HG03039 (cell line): ENCODE results near the gene PLEKHA1.

Source experiments
- ATAC-seq: cut with Tn5 transposase; IDR thresholded peaks from one replicate; pipeline ENCODE4 v1.9.1; 2021; ENCODE audit warnings: mild to moderate bottlenecking, moderate library complexity; ENCODE audit not compliant: unreplicated experiment

The PLEKHA1 gene

DNA sequence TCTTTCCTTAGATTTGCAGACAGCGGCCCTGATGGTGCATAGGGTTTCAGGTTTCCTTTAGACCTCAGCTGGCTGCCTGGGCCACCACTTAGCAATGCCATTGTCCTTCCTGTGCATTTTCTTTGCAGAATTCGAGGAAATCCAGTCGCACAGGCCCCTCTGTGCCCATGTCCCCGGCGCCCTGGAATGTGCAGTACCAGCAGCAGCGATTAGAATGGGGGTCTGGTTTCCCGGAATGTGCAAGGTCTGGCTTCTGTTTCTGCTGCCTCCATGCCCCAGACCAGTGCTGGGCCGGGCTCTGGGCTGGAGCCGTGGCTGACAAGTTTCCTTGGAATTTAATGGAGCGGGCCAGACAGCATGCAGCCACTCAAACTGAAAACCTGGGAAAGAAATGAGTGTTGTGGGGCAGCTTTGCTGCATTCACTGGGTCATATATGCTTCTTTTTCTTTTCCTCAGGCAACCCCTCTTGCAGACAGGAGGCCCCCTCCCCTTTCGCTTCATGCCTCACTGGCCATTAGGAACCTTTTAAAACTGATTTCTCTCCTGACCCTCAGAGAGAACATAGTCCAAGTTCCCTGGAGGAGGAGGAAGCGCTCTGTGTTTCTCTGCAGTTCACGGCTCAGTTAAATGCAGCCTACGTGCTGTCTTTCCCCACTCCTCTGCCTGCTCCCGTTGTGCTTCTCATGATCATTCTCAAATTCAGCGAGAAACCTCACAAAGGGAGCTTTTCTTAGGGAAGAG is 101.3 kb downstream of the PLEKHA1 start:
- ATAC-seq = no peak

DNA sequence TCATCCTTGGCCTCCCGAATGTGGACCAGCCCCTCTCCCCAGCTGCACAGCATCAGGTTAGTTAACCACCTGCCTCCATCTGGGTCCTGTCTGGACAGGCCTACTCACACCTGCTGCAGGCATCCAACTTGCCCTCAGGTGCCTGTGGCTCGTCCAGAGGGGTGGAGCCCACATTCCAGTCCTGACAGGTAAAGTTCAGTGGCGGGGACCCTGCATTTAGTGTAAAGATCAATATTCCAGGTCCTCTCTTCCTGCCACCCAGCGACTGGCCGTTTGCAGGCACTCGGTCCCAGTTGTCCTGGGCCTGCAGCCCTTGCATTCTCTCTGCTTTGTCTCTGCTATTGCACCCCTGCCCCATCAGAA is 101.8 kb downstream of the PLEKHA1 start:
- ATAC-seq = no peak

DNA sequence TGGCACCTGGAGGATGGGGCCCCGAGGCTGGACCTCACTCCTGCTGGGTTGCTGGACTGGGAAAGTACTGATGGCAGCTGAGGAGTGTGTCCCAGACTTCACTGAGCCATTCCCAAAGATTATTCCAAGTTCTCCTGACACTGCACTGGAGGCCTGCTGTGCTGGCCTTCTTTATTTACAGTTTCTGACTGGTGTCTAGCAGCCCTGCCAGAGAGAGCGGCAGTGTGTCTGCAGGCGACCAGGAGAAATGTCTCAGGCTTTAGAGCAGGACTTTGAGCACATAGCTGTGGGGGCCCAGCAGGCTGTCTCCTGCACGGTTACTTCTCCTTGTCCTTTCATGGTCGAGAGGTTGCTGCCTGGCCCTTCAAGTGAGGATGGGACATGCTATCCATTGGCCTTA is 102.9 kb downstream of the PLEKHA1 start:
- no peak for ATAC-seq

DNA sequence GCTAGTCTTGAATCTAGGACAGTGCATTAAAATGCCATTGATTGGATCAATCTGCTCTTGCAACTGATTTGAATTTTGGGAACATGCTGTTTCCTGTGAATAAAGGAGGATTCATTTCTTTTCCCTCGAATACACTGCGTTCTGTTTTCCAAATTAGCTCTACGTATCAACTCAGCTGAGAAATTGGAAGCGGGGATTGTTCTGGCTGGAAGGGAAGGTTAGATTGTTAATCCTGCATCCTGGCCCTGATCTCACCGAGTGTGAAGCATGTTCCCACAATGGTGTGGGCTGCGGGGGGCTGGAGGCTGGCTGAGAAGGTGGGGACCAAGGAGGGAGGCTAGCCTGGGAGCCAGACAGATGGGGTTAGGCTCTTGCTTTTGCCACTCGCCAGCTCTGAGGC is 104.5 kb downstream of the PLEKHA1 start:
- no peak for ATAC-seq

DNA sequence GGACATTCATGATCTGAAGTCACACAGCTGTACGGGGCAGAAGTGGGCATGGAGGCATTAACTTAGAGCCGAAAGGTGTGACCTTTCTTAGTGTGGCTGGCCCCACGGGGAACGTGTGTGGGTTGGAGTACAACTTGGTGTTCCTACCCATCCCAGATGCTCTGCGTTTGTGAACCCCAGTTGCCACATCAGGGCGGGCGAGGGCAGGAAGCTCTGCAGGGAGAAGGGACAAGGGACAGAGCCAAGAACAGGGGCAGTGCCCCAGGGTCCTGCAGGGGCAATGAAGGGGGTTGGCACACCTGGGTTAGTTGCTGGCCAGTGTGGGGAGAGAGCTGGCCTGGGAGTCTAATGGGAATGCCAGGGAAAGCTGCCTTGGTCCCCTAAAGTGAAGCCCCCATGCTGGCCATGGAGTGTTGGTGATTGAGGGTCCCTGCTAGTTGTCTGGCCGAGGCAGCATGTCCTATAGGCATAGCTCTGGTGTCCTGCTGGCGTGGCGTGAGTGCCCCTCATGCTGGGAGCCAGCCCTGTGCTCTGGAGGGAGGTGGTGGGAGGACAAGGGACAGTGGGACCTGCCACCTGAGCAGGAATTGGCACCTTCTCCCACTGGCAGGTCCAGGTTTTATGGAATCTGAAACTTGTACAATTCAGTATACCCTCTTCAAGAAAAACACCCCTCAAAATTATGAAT is 105.8 kb downstream of the PLEKHA1 start:
- no peak for ATAC-seq

DNA sequence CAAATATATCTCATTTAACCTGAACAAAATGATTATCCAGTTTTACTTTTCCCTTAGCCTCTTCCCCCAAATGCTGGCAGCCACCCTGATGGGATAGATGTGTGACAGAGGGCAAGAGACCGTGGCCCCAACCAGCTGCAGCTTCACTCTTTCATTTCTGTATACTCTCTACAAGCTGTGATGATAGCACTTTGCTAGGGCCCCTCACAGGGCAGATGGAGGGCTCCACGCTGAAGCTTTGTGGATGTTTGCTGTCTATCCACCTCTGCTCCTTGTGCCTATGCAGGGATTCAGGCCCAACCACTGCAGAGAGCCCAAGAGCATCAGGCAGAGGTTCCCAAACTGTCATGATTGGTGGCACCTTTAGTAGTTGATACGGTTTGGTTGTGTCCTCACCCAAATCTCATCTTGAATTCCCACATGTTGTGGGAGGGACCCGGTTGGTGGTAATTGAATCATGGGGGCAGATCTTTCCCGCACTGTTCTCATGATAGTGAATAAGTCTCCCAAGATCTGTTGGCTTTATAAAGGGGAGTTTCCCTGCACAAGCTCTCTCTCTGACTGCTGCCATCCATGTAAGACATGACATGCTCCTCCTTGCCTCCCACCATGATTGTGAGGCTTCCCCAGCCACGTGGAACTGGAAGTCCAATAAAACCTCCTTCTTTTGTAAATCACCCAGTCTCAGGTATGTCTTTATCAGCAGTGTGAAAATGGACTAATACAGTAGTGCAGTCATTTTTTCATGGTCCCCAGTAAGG is 107.0 kb downstream of the PLEKHA1 start:
- ATAC-seq = no peak
